ENCODE measurements around the gene MYO1B.

MYO1B gene

DNA sequence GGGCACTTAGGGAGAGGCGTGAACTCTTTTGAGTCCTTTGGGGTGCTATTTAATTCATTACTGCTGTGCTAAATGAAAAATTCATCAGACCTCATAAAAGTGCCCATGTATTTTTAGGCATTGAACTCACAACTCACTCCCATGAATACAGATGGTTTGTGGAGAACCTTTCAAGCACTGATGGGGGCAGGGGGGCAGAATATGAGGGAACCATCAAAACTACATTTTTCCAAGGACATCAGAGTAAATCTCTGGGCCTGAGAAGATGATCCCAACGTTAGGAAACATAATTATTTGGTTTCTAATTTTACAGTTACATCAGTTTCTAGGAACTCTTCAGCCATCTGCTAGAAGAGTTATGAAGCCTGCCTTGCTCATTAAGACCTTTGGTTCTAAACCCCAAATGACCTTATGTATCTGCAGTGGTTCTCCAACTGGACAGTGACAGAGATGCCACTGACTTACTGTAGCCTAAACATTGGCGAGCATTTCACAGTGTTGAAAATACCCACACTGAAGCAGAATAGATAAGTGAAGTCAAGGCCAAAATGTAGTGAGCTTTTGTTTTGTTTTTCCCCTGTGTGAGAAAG is 90.8 kb downstream of the MYO1B start:
- no peak for DNase-seq (ENCODE audit: low read depth)
- H3K4me3 ChIP-seq (ENCODE audit: low read depth, low read length) = no peak overlapping the region
- TF ChIP-seq CTCF (IDR thresholded peaks at IDR 0.05; ENCODE audit: low read depth, low read length, missing control alignments) = no peak

DNA sequence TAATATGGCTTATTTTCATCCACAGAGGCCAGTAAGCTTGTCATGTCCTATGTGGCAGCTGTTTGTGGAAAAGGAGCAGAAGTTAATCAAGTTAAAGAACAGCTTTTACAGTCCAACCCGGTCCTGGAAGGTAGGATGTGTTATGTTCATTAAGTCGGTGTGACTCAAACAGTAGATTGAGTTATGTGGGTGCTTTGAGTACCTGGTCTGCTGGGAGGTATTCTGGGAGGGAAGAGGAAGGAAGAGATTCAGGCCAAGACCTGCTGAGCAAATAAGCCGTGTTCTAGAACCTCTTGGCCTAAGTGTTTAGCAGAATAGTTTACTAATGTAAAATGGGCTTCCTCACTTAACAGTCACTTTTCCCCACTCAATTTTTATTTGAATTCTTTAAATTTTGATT is 96.2 kb downstream of the MYO1B start:
- H3K4me3 ChIP-seq (ENCODE audit: low read depth, low read length) = no peak overlapping the region
- TF ChIP-seq CTCF (IDR thresholded peaks at IDR 0.05; ENCODE audit: low read depth, low read length, missing control alignments) = no peak
- no peak for DNase-seq (ENCODE audit: low read depth)

GRCh38 chr2:191343796-191344338 is 98.7 kb downstream of the MYO1B start:
- no peak for TF ChIP-seq CTCF (IDR thresholded peaks at IDR 0.05; ENCODE audit: low read depth, low read length, missing control alignments)
- no peak overlapping the region for H3K4me3 ChIP-seq (ENCODE audit: low read depth, low read length)
- DNase-seq (ENCODE audit: low read depth) = no peak

- TF ChIP-seq CTCF (IDR thresholded peaks at IDR 0.05; ENCODE audit: low read depth, low read length, missing control alignments) = no peak
- H3K4me3 ChIP-seq (ENCODE audit: low read depth, low read length) = no peak overlapping the region
- DNase-seq (ENCODE audit: low read depth) = no peak
Measured at GRCh38 chr2:191345788-191346187, 100.6 kb downstream of the MYO1B start.

DNA sequence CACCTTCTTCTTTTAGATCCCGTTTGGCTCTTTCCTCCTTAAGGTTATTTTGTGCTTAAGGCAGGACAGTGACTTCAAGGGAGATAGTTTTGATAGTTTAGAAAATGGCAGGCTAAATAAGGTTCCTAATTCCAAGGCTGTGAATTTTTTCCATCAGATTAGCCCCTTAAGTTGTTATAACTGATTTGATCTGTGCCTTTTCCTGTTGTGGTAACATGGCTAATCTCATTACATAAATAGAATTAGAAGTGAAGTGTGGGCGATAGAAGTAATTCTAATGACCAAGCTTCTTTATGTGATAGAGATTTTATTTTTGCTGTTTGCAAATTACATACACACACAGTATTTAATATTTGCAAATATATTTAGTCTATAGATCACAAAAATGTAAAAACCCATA is 102.0 kb downstream of the MYO1B start:
- H3K4me3 ChIP-seq (ENCODE audit: low read depth, low read length) = no peak overlapping the region
- DNase-seq (ENCODE audit: low read depth) = no peak
- TF ChIP-seq CTCF (IDR thresholded peaks at IDR 0.05; ENCODE audit: low read depth, low read length, missing control alignments) = no peak

GRCh38 chr2:191347881-191348280 is 102.7 kb downstream of the MYO1B start:
- TF ChIP-seq CTCF (IDR thresholded peaks at IDR 0.05; ENCODE audit: low read depth, low read length, missing control alignments) = no peak

GRCh38 chr2:191349990-191350389 is 104.8 kb downstream of the MYO1B start:
- no peak overlapping the region for H3K4me3 ChIP-seq (ENCODE audit: low read depth, low read length)
- no peak for DNase-seq (ENCODE audit: low read depth)
- TF ChIP-seq CTCF (IDR thresholded peaks at IDR 0.05; ENCODE audit: low read depth, low read length, missing control alignments) = no peak

More at GRCh38 chr2:191347881-191348280, 102.7 kb downstream of the MYO1B start:
- H3K4me3 ChIP-seq (ENCODE audit: low read depth, low read length) = no peak overlapping the region
- no peak for DNase-seq (ENCODE audit: low read depth)
